SK-N-MC (cell line): ENCODE results near the gene NEURL4.

Experiments used
- EZH2 ChIP-seq: fragments of 200-600 bp; sonication (generic); IDR thresholded peaks from one replicate; pipeline ENCODE4 v1.6.1; 2017; ENCODE audit warnings: antibody characterized with exemption
- POLR2AphosphoS5 ChIP-seq: IDR thresholded peaks from 2 replicates; pipeline ENCODE4 v1.6.1; 2012; ENCODE audit warnings: mild to moderate bottlenecking, low read depth, low read length, borderline replicate concordance

DNA sequence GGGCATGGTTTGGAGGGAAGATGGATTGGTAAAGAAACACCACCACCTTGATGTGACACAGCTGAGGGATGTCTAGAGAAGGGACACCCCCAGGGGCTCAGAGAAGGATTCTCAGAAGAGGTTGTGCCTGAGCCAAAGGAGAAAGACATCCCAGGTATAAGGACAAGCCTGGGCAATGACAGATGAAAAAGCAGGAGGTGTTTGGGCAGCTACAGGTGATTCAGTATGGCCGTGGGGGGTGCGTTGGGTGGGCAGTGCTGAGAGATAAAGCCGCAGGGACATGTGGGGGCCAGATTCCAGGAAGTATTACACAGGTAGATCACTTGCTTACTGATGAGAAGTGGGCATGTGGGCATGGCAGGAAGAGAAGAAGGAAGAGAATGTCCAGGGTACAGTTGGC, 32.8 kb upstream of the NEURL4 start:
- no peak for TF ChIP-seq POLR2AphosphoS5
- TF ChIP-seq EZH2 = no peak
